Lower leg skin (tissue), 4 donors: ENCODE measurements around the gene KIF13A. TPM values are rescaled to one million over a fixed set of nuclear protein-coding genes. Genes with fewer than 3 reads are reported as not detected.

Experiments used
- DNase-seq, 2 donors: peaks; one replicate each; pipeline ENCODE4 v3.0.0-alpha.2; 2019; ENCODE audit warnings: low spot score in 2 of 2
- H3K4me3 ChIP-seq: fragments of 200-600 bp; sonication (generic); 2 replicates; pipeline ENCODE4 v1.5.1; 2017; ENCODE audit warnings: mild to moderate bottlenecking, low read depth; ENCODE audit not compliant: poor library complexity, severe bottlenecking
- POLR2A ChIP-seq, 2 donors: fragments of 450-650 bp; IDR thresholded peaks; one replicate each; pipeline ENCODE4 v1.6.1; 2016 to 2017; ENCODE audit warnings: antibody characterized with exemption in 2 of 2, mild to moderate bottlenecking in 1 of 2, moderate library complexity in 1 of 2
- WGBS, 2 donors: methylation state at CpG; one replicate each; pipeline ENCODE4 v1.1.5; 2018; 5-methylcytosine and 5-hydroxymethylcytosine counted together
- intact Hi-C: fragments of 100-400 bp; cut with DNase I; formaldehyde crosslinking; loops from one replicate; pipeline ENCODE4 v1.15.0; 2023; ENCODE audit warnings: low total_unique reads
- total RNA-seq, 4 donors: library from RNA; depleted of rRNA; stranded (reverse); fragments of >200 nt; gene quantifications; one replicate each; pipeline ENCODE4 v1.1.0, GENCODE V29; 2016
- TF ChIP-seq, protein P1 (sequence below), 3 donors: fragments of 450-650 bp; IDR thresholded peaks; one replicate each; pipeline ENCODE4 v1.5.1; 2016; ENCODE audit warnings: antibody characterized with exemption in 3 of 3, mild to moderate bottlenecking in 3 of 3, moderate library complexity in 2 of 3

Gene KIF13A
- total RNA-seq, 4 donors from 2014 or later, result 54.4 to 88.5 (median 60.6) TPM

- 88 to 91% methylated on average over 8 of the region's 8 CpGs for WGBS, 2 donors
- H3K4me3 ChIP-seq, result no peak overlapping the region
- DNase-seq, result no peak
- intact Hi-C loops, result loop anchor here (10.0 kb wide), 1 partner anchor 282 kb away; the partner anchor contains the start of gene NHLRC1
- no peak for TF ChIP-seq POLR2A (IDR thresholded peaks at IDR 0.05)
- TF ChIP-seq, protein P1, sequence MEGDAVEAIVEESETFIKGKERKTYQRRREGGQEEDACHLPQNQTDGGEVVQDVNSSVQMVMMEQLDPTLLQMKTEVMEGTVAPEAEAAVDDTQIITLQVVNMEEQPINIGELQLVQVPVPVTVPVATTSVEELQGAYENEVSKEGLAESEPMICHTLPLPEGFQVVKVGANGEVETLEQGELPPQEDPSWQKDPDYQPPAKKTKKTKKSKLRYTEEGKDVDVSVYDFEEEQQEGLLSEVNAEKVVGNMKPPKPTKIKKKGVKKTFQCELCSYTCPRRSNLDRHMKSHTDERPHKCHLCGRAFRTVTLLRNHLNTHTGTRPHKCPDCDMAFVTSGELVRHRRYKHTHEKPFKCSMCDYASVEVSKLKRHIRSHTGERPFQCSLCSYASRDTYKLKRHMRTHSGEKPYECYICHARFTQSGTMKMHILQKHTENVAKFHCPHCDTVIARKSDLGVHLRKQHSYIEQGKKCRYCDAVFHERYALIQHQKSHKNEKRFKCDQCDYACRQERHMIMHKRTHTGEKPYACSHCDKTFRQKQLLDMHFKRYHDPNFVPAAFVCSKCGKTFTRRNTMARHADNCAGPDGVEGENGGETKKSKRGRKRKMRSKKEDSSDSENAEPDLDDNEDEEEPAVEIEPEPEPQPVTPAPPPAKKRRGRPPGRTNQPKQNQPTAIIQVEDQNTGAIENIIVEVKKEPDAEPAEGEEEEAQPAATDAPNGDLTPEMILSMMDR (IDR thresholded peaks at IDR 0.05), result no peak
These were observed 144.3 kb downstream of the KIF13A start for GRCh38 chr6:17842934-17843821.

- intact Hi-C loops, result loop anchor here (10.0 kb wide), 1 partner anchor 283 kb away; the partner anchor contains the start of gene NHLRC1
These were observed 145.2 kb downstream of the KIF13A start for GRCh38 chr6:17842014-17842776.

DNA sequence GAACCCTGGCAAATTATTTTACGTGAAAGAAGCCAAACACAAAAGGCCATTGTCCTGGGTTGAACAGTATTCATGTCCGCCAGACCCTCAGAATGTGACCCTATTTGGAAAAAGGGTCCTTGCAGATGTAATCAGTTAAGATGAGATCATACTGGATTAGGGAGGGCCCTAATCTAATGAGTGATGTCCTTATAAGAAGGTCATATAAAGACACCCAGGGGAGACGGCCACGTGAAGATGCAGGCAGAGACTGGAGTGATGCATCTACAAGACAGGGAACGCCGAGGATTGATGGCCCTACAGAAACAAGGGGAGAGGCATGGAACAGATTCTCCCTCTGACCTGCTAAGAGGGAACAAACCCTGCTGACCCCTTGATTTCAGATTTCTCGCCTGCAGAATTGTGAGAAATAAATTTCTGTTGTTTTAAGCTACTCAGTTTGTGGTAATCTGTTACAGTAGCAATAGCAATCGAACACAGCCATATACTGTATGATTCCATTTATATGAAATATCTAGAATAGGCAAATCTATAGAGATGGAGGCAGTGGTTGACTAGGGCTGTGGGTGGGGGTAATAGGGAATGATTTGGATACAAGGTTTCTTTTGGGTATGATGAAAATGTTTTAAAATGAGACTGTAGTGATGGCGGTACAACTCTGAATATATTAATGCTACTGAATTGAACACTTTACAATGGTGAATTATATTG, 147.8 kb downstream of the KIF13A start:
- 91 to 94% methylated on average over 9 of the region's 9 CpGs for WGBS, 2 donors
- intact Hi-C loops, result loop anchor here (10.0 kb wide), 2 partner anchors 145 to 285 kb away; partner anchors contain the start of genes KIF13A and NHLRC1
- H3K4me3 ChIP-seq, result no peak overlapping the region
- no peak for DNase-seq
- TF ChIP-seq POLR2A (IDR thresholded peaks at IDR 0.05), result no peak
- TF ChIP-seq, protein P1 (IDR thresholded peaks at IDR 0.05), result no peak

More at GRCh38 chr6:17842014-17842776, 145.2 kb downstream of the KIF13A start:
- DNase-seq, result no peak
- 92% methylated on average over 3 of the region's 3 CpGs for WGBS, 2 donors
- TF ChIP-seq, protein P1 (IDR thresholded peaks at IDR 0.05), result no peak
- no peak for TF ChIP-seq POLR2A (IDR thresholded peaks at IDR 0.05)
- no peak overlapping the region for H3K4me3 ChIP-seq

GRCh38 chr6:17836293-17836692, 151.1 kb downstream of the KIF13A start:
- TF ChIP-seq, protein P1 (IDR thresholded peaks at IDR 0.05), result no peak
- TF ChIP-seq POLR2A (IDR thresholded peaks at IDR 0.05), result no peak
- no peak for DNase-seq
- intact Hi-C loops, result loop anchor here (10.0 kb wide), 1 partner anchor 149 kb away; the partner anchor contains the start of gene KIF13A
- 96 to 97% methylated on average over 2 of the region's 2 CpGs for WGBS, 2 donors
- H3K4me3 ChIP-seq, result no peak overlapping the region

DNA sequence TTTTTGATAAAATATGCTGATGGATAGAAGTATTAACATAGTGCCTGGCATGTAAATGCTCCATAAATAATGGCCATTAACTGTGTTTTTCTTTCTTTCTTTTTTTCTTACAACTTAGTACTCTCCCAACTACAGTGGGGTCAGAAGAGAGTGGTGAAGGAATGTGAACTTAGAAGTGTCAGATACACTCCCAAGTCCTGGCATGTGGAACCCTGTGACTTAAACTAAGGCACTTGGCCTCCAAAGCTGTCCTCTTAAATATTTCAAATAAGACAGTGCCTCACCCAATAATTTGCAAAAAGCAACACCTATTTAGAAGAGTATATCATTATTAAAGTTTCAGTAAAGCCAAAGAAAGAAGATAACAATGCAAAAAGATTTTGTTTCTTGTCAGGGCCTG, 151.7 kb downstream of the KIF13A start:
- intact Hi-C loops, result loop anchor here (10.0 kb wide), 1 partner anchor 149 kb away; the partner anchor contains the start of gene KIF13A
- TF ChIP-seq POLR2A (IDR thresholded peaks at IDR 0.05), result no peak
- TF ChIP-seq, protein P1 (IDR thresholded peaks at IDR 0.05), result no peak
- H3K4me3 ChIP-seq, result no peak overlapping the region
- no peak for DNase-seq
